GM06990 (cell line): Measurements from ENCODE around the gene DTD1.

ENCODE experiments used
- DNase-seq: peaks from one replicate; pipeline ENCODE4 v3.0.0-alpha.2; 2011; ENCODE audit not compliant: insufficient read length; ENCODE audit errors: extremely low read depth
- H3K27me3 ChIP-seq: replicated peaks from 2 replicates; pipeline ENCODE4 v1.6.0; 2011; ENCODE audit warnings: low read length; ENCODE audit not compliant: control insufficient read depth, insufficient read depth
- H3K36me3 ChIP-seq: 2 replicates; pipeline ENCODE4 v1.5.1; 2011; ENCODE audit warnings: low read length; ENCODE audit not compliant: control insufficient read depth, insufficient read depth
- H3K4me3 ChIP-seq: replicated peaks from 2 replicates; pipeline ENCODE4 v1.5.1; 2011; ENCODE audit warnings: low read depth, mild to moderate bottlenecking, control low read depth, low read length
- CTCF ChIP-seq: IDR thresholded peaks from 2 replicates; pipeline ENCODE4 v1.5.1; 2011; ENCODE audit warnings: low read length, control low read depth, mild to moderate bottlenecking, inconsistent platforms; ENCODE audit not compliant: insufficient read depth, poor library complexity, severe bottlenecking

DTD1 gene

GRCh38 chr20:18571578-18571977 lies 16.3 kb upstream of the DTD1 start:
- DNase-seq, result no peak
- H3K27me3 ChIP-seq, result no peaks in the 10 kb centered on the region
- peaks cover 4% of the 10 kb centered on the region; the same call in 1 of the 2 replicates for H3K36me3 ChIP-seq
- H3K4me3 ChIP-seq, result no peak overlapping the region
- no peak for TF ChIP-seq CTCF

- Histone ChIP-seq H3K4me3 (no peak overlapping the region), H3K36me3 (no peaks in the 10 kb centered on the region), H3K27me3 (no peaks in the 10 kb centered on the region)
- no peak for DNase-seq
- no peak for TF ChIP-seq CTCF
Observed at GRCh38 chr20:18577942-18578341, 9.9 kb upstream of the DTD1 start.

GRCh38 chr20:18578581-18578980 lies 9.3 kb upstream of the DTD1 start:
- no peak for DNase-seq
- H3K4me3 ChIP-seq, result no peak overlapping the region
- no peak for TF ChIP-seq CTCF

GRCh38 chr20:18580012-18580411 lies 7.8 kb upstream of the DTD1 start:
- Histone ChIP-seq H3K4me3 (no peak overlapping the region), H3K27me3 (no peaks in the 10 kb centered on the region), H3K36me3 (no peaks in the 10 kb centered on the region)
- no peak for DNase-seq
- TF ChIP-seq CTCF, result no peak

More at GRCh38 chr20:18578581-18578980, 9.3 kb upstream of the DTD1 start:
- H3K27me3 ChIP-seq, result no peaks in the 10 kb centered on the region
- H3K36me3 ChIP-seq, result no peaks in the 10 kb centered on the region

- no peaks in the 10 kb centered on the region for H3K36me3 ChIP-seq
- no peaks in the 10 kb centered on the region for H3K27me3 ChIP-seq
- no peak for TF ChIP-seq CTCF
- no peak for DNase-seq
- no peak overlapping the region for H3K4me3 ChIP-seq
Observed at GRCh38 chr20:18585134-18585533, 2.7 kb upstream of the DTD1 start.

- peak overlapping the region; percentile 80 for H3K4me3 ChIP-seq
- no peaks in the 10 kb centered on the region for H3K36me3 ChIP-seq
- no peak for DNase-seq
- no peaks in the 10 kb centered on the region for H3K27me3 ChIP-seq
- no peak for TF ChIP-seq CTCF
Observed at GRCh38 chr20:18588574-18588933, 700 bp downstream of the DTD1 start.
